ENCODE measurements around the gene FBF1.
"Not testable (repeated sequence)": the region's sequence is repeated elsewhere in the genome, so short reads cannot be mapped to it uniquely, and the experiment has no call there.

Gene FBF1, protein sequence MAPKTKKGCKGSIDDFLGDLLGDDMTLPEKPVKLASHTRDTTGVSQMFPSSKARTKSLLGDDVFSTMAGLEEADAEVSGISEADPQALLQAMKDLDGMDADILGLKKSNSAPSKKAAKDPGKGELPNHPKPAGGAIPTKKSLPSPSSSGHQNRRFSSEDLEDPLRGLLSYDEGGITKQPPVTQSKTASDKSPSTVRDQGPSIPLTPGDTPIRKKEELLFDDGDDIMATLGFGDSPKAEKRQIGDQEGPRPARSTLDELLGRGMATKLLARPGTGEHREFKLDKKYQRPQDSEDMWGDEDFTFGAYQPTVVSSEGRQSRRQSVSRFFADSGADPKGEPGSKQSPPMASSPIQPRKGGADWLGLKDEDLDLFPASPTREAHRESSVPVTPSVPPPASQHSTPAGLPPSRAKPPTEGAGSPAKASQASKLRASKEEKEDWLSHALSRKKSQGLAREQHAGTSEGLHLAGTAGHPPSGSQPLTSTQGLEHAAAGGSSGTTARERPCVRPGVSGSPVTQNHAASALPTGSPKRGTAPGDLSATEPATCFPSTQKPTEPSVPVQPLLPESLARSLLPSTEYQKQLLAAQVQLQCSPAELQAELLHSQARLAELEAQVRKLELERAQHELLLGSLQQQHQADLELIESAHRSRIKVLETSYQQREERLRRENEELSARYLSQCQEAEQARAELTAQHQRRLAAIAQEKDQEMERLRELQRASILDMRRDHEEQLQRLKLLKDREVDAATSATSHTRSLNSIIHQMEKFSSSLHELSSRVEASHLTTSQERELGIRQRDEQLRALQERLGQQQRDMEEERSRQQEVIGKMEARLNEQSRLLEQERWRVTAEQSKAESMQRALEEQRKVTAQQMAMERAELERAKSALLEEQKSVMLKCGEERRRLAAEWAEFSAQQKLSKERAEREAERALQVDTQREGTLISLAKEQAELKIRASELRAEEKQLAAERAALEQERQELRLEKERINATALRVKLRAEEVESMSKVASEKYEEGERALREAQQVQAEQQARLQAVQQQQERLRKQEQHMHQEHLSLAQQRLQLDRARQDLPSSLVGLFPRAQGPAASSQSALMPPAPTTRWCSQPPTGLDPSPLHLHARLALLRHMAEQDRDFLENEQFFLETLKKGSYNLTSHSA

DNA sequence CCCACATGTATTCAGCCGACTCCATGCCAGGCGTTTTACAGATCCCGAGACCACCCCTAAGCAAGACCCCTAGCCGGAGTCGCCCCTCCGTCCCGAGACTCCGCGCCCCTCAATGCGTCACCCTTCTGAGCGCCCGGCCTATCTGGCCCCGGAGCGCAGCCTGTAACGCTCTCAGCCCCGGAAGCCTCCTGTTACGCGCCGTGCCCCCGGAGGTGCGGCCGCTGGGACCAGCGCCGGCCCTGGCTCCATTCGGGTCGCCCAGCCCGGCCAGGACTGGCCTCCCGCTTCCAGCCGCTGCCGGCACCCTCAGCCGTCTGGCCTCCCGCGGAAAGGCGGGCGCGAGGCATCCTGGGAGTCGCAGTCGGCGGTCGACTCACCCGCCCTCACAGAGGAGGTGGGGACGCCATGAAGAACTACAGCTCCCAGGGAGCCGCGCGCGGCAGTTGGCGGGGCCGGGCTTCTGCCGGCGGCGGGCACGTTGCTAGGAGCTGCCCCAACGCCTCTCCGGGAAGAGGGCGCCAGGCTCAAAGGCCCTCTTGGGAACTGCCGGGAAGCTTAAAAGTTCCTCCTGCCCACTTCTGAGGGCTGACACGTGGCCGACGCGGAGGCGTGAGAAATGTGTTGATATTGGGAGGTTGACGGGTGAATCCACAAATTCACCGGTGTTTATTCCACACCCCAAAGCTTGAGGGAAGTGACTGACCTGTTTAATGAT is at the start of gene FBF1:
FBF1 (minus strand) TSS at position 316 of the 715 bp plus-strand sequence. CDS start 2,893 bp downstream, outside the sequence.
- DNase-seq, result peak; percentile 95 to 96

DNA sequence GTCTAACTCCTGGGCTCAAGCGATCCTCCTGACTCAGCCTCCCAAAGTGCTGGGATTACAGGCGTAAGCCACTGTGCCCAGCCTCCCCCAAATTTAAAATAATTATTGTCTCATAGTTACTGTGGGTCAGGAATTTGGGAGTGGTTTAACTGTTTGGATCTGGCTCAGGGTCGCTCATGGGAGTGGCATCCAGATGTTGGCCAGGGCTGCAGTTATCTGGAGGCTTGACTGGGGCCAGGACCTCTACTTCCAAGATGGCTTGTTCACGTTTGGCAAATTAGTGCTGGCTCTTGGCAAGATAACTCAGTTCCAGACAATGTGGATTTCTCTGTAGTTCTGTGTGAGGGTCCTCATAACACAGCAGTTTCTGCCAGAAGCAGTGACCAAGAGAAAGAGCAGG is 46.2 kb upstream of the FBF1 start:
- no peak for DNase-seq

DNA sequence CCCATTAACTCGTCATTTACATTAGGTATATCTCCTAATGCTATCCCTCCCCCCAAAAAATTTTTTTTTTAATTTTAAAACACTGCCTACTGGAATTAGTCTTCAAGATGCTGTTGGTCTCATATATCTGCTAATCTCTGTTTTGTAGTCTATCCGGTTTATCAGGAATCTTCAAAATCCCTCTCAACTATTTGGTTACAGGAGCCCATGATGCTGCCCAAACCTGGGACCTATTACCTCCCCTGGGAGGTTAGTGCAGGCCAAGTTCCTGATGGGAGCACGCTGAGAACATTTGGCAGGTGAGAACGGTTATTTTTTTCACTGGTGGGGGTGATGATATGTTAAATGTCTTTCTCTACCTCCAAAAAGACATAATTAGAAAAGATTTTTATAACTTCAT is 45.1 kb upstream of the FBF1 start:
- no peak for DNase-seq

DNA sequence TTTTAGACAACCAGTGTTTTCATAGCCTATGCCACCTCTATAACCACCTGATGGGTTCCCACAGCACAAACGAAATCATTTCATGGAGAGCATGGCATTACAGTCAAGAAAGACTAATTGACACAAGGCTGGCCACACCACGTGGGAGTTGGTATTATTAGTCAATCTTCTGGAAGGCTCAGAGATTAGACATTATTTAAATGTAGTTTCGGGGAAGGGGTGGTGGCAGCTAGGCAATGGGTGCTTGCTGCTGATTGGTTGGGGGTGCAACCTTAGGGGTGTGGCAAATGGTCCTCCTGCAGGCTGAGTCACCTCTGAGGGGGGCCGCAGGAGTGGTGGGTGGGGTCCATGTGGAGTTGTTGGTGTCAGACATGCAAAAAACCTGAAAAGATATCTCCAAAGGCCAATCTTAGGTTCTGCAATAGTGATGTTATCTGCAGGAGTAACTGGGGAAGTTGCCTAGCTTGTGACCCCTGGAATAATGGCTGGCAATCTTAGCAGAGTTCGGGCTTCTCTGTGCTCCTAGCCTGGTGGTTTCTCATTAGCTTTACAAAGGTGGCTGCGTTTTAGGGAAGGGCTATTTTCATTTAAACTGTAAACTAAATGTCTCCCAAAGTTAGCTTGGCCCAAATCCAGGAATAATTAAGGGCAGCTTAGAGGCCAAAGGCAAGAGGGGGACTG is 42.8 kb upstream of the FBF1 start:
- peak; percentile 56 to 69 for DNase-seq

DNA sequence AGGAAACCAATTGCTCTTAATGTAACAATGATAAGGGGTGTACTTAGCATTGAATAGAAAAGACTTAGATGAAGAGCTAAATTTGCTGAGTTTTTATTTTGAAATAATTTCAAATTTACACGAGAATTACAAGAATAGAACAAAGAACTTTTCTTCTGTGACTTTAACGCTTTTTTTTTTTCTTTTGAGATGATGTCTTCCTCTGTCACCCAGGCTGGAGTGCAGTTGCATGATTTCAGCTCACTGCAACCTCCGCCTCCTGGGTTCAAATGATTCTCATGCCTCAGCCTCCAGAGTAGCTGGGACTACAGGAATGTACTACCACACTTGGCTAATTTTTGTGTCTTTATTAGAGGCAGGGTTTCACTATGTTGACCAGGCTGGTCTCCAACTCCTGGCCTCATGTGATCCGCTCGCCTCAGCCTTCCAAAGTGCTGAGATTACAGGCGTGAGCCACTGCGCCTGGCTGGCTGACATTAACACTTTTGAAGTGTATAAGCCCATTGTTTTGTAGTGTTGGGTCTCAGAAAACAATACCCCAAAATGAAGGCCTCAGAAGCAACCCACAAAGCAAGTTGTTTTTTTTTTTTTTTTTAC is 40.3 kb upstream of the FBF1 start:
- DNase-seq, result no peak

DNA sequence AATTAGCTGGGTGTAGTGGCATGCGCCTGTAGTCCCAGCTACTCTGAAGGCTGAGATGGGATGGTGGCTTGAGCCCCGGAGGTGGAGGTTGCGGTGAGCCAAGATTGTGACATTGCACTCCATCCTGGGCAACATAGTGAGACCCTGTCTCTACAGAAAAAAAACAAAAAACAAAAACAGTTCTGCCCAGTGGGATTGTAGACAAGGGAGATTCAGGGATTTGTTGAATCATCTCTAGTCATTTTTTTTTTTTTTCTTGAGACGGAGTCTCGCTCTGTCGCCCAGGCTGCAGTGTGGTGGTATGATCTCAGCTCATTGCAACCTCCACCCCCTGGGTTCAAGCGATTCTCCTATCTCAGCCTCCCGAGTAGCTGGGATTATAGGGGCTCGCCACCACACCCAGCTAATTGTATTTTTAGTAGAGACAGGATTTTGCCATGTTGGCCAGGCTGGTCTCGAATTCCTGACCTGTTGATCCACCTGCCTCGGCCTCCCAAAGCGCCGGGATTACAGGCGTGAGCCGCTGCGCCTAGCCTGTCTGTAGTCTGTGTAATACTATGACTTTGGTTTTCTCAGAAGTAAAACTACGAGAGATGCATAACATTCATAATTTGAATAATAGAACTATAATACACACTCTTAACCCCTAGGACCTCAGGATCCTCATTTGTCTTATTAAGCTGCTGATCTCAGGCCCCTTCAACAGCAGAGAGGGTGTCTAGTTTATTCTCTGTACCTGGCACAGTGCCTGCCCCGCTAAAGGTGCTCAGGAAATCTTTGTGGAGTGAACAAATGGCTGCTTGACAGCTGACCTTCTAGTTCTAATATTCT is 39.6 kb upstream of the FBF1 start:
- DNase-seq, result no peak

DNA sequence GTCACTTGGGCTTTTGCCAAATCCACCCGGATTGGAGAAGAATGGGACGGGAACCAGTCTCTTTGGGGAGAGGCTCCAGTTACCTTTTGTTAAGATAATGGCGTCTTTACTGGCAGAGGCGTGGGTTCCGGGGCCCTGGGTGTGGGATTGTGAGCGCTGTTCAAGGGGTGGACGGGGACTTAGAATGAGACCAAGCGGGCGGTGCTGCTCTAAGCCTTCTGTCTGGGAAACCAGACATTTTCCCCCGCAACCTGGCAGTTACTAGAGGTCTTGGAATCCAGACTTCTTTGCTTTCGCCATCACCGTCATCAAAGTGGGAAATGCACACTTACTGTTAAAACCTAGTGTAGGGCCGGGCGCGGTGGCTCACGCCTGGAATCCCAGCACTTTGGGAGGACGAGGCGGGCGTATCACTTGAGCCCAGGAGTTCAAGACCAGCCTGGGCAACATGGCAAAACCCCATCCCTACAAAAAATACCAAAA is 38.9 kb upstream of the FBF1 start:
- no peak for DNase-seq

DNA sequence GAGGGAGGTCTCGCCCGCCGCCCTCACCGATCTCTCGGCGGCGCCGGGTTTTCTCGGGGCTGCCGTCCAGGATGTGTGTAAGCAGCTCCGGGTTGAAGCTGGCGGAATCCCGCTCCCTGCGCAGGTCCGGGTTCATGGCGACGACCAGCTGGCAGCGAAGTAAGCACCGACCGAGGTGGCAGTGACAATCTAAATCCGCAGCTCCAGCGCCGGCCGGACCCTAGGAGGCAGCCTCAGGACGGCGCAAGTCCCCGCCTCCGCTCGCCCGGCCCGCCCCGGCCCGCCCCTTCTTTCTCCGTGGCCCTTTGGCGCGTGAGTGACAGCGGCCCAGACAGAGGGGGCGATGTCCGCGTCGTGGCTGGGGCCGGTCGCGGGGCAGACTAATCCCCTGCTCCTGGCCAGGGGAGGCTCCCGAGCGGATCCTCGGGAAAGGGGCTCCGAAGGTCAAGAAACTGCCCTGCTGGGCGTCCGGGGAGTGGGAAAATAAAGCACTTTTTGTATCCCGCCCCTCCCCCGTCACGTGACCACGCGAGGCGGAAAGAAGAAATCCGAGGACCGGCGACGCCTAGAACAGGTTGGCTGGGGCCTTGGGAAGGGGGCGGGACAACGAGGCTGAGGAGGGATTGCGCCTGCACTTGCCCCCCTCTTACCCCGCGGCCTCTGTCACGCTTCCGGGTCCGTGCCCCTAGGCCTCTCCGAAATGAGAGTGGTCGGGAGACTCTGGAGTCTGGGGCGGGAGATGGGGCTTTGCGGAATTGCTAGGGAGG is 38.3 kb upstream of the FBF1 start, which contains the start of the genes ACOX1 and TEN1:
ACOX1 (minus strand) TSS at position 229 of the 767 bp plus-strand sequence; CDS start at position 136, 93 bp downstream.
TEN1 (plus strand) TSS at position 303 of the 767 bp plus-strand sequence. CDS start 6,953 bp downstream, outside the sequence.
- DNase-seq, result peak; percentile 94 to 95

DNA sequence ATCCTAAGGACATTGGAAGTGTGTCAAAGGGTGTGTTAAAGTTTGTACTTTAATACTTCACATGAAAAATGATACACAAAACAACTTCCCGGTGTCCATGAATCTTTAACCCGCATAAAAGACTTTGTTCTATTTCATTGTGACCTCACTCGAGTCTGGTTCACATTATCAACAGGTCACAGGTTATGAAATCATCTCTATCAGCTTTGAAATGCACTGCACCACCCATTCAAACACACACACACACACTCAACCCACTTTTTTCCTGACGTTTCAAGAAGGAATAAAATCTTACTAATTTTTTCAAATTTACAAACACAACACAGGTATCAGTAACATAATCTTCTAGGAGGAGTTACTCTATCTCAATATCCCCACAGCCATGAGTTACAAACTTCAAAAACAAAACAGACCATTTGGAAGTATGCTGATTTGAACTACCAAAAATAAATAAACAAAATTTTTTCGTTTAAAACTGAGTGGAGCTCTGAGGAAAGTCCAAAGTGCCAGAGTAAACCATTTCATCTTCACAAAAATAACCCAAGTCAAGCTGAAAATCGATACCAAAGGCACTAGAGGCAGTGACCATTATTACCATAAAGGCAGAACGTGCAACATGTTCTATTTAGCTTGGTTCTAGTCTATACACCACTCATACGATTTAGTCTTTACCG is 35.5 kb upstream of the FBF1 start:
- no peak for DNase-seq

DNA sequence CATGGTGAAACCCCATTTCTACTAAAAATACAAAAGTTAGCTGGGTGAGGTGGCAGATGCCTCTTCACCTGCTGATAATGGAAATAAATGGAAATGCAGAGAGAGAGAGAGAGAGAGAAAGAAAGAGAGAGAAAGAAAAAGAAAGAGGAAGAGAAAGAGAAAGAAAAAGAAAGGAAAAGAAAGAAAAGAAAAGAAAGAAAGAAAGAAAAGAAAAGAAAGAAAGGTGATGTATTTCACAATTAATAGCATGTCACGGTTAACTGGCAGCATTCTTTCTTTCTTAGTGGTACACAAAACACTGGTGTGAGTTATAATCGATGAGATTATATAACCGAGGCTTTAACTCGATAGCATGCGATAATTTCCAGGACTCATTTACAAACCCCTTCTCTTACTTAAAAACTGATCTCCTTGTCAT is 34.9 kb upstream of the FBF1 start:
- DNase-seq, result no peak

DNA sequence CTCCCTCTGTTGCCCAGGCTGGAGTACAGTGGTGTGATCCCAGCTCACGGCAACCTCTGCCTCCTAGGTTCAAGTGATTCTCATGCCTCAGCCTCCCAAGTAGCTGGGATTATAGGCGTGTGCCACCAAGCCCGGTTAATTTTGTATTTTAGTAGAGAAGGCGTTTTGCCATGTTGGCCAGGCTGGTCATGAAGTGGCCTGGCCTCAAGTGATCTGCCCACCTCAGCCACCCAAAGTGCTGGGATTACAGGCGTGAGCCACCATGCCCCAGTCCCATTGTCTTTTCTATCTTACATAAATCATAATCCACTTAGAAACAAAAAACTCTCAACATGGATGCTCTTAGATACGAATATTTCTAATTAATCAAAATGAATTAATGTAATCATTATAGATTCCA is 34.3 kb upstream of the FBF1 start:
- DNase-seq, result not testable (repeated sequence)

DNA sequence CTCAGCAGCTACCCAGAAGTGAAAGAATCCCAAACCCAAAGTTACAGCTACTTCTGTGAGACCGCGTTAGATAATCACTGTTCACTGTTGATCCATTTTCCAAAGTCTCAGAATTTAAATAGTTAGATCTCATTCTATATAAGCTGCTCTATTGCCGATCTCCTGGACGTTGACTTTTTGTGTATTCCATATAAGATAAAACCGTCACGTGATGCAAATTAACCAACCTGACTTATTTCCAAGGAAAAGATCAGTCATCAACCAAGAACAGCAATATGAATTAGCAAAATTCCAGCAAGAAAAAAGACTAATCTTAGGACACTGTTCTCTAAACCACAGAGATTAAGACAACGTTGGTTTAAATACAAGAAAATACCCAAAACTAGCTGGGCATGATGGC is 29.8 kb upstream of the FBF1 start:
- DNase-seq, result no peak

DNA sequence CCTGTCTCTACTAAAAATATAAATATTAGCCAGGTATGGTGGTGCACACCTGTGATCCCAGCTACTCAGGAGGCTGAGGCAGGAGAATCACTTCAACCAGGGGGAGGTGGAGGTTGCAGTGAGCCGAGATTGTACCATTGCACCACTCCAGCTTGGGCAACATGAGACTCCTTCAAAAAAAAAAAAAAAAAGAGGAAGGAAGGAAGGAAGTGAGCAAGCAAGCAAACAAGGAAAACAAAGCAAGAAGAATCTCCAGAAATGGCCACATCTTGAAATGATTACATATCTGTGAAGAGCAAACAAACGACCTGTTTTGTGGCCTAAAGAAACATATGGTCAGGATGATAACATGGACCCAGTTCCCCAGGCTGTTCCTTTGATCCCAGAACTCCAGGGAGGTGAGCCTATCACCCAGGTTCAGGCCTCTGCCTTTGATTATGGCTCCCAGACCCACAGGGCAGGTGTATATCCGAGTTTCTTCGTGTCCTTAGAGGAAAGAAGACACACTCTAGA is 29.2 kb upstream of the FBF1 start:
- peak; percentile 47 to 54 for DNase-seq

DNA sequence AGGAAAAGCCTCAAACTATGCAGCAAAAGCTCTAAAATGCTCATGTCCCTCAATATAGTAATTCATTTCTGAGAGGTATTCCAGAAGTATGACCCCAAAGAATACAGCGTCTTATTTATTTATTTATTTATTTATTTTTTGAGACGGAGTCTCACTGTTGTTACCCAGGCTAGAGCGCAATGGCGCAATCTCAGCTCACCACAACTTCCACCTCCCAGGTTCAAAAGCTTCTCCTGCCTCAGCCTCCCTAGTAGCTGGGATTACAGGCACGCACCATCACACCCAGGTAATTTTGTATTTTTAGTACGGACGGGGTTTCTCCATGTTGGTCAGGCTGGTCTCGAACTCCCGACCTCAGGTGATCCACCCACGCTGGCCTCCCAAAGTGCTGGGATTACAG is 28.2 kb upstream of the FBF1 start:
- not testable (repeated sequence) for DNase-seq

DNA sequence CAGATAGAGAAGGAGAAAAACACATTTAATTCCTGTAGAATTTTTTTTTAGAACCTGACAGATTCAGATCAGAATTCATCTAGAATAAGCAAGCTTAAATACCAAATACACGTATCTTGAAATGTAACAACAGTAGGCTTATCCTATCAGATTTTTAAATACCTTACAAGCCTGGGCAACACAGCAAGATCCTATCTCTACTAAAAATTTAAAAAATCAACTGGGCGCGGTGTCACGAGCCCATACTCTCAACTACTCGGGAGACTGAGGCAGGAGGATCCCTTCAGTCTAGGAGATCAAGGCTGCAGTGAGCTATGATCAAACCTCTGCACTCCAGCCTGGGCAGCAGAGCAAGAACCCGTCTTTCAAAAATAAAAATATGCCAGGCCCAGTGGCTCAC is 24.6 kb upstream of the FBF1 start:
- DNase-seq, result no peak

DNA sequence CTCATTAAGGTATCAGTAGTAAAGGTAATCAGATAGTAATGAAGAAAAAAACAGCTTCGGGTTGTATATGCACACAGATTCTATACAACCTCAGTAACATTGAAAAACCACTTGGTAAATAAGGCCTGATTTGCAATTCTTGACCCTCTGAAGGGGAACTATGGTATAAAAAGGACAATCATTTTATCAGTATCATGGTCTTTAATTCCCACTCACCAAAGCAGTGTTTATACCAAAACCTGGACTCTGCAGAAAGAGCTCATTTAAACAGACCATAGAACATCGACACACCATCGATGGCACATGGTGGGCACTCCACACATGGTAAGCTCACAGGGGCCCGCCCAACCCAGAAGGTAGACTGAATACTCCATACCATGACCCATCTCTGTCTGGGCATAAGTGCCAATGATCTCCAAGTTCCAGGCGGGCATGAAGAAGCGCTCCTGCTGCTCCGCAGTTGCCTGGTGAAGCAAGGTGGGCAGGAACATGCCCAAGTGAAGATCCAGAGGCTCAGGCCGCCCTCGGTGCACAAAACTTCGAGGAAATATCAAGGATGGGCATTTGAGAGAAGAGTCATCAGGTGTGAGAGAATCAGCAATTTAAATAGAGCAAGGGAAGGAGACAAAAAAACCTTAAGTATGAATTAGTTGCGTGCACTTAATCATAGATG is 19.1 kb upstream of the FBF1 start:
- no peak for DNase-seq

DNA sequence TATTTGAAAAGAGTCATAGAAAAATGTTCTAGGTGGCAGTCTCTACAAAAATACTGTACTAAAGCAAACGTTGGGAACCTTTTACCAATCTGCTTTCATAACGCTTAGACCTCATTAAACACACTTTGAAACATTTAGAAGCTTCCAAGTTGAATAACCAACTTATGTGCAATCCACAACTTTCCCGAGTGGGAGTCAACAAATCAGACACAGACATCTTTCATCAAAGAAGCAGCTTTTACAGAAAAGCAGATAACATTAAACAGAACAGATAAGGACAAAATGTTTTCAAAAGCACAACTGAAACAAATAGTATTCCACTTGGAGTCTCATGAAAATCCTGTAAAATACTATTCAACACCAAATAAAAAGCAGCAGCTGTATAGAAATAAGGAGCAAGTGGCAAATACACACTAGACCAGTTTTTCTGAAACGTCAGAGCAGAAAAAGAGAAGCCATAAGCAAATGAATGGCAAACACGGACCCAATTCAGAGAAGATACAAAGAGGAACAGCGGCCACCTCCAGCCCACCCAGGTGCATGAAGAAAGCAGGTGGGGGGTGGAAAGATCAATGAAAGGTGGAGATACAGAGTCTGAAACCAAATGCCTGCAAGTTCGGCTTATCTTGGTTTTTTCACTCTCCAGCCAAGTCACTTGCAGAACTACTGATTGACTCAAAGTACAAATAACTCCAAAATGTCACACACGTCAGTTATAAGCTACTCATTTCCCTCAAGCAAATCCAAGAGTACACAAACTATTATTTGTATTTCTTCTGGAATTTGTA is 18.4 kb upstream of the FBF1 start:
- DNase-seq, result peak in 1 of 2 donors; percentile 15

Measured in inflammatory macrophage treated with lipopolysaccharide for 1 hour (primary cell).